Measurements from ENCODE around the gene CYP4F11. TPM values are rescaled to one million over a fixed set of nuclear protein-coding genes. Genes with fewer than 3 reads are reported as not detected.

CYP4F11 gene
- total RNA-seq, 1 experiment from 2014 or later, result not detected

- ChIA-PET POLR2A (no interaction called here), CTCF (no interaction called here)
- intact Hi-C loops (cut with micrococcal nuclease; ENCODE audit: unreplicated experiment), result no loop called here
- H3K36me3 ChIP-seq (ENCODE audit: control insufficient read depth, insufficient read depth, low read length), result no peaks in the 10 kb centered on the region
- H3K9me3 Mint-ChIP-seq (ENCODE audit: unreplicated experiment), result no peaks in the 10 kb centered on the region
- no peak for TF ChIP-seq CTCF (IDR thresholded peaks at IDR 0.05; ENCODE audit: insufficient read depth in 1 of 2, low read depth in 1 of 2, low read length in 1 of 2, severe bottlenecking in 1 of 2, unreplicated experiment in 1 of 2)
- no TSS peak for BruUV-seq (replicated peaks)
- H3K36me3 Mint-ChIP-seq (ENCODE audit: insufficient read depth, unreplicated experiment), result no peaks in the 10 kb centered on the region
- no peak overlapping the region for H3K27ac Mint-ChIP-seq (ENCODE audit: unreplicated experiment)
- H3K4me1 Mint-ChIP-seq (ENCODE audit: low read depth, unreplicated experiment), result no peaks in the 10 kb centered on the region
- H3K4me1 ChIP-seq, result no peaks in the 10 kb centered on the region
- no peak overlapping the region for H3K4me3 Mint-ChIP-seq (ENCODE audit: unreplicated experiment)
- H3K4me3 ChIP-seq (ENCODE audit: low read depth, low read length), result no peak overlapping the region
- no peaks in the 10 kb centered on the region for H3K27me3 ChIP-seq (replicated peaks; ENCODE audit: control insufficient read depth, insufficient read depth, low read length)
- no peaks in the 10 kb centered on the region for H3K9me3 ChIP-seq
- H3K27me3 Mint-ChIP-seq (ENCODE audit: insufficient read depth, unreplicated experiment), result peaks cover 4% of the 10 kb centered on the region
- no peak for DNase-seq
Measured at GRCh38 chr19:15866636-15867035, 67.7 kb downstream of the CYP4F11 start.

- no peaks in the 10 kb centered on the region for H3K36me3 ChIP-seq (ENCODE audit: control insufficient read depth, insufficient read depth, low read length)
- Mint-ChIP-seq H3K36me3 (ENCODE audit: insufficient read depth, unreplicated experiment) (no peaks in the 10 kb centered on the region), H3K27me3 (ENCODE audit: insufficient read depth, unreplicated experiment) (peaks cover 4% of the 10 kb centered on the region), H3K9me3 (ENCODE audit: unreplicated experiment) (no peaks in the 10 kb centered on the region), H3K4me3 (ENCODE audit: unreplicated experiment) (no peak overlapping the region), H3K27ac (ENCODE audit: unreplicated experiment) (no peak overlapping the region), H3K4me1 (ENCODE audit: low read depth, unreplicated experiment) (no peaks in the 10 kb centered on the region)
- no peak overlapping the region for H3K4me3 ChIP-seq (ENCODE audit: low read depth, low read length)
- no TSS peak for BruUV-seq (replicated peaks)
- no peaks in the 10 kb centered on the region for H3K4me1 ChIP-seq
- ChIA-PET POLR2A (no interaction called here), CTCF (no interaction called here)
- no peak for DNase-seq
- H3K9me3 ChIP-seq, result no peaks in the 10 kb centered on the region
- no peak for TF ChIP-seq CTCF (IDR thresholded peaks at IDR 0.05; ENCODE audit: insufficient read depth in 1 of 2, low read depth in 1 of 2, low read length in 1 of 2, severe bottlenecking in 1 of 2, unreplicated experiment in 1 of 2)
- H3K27me3 ChIP-seq (replicated peaks; ENCODE audit: control insufficient read depth, insufficient read depth, low read length), result no peaks in the 10 kb centered on the region
- intact Hi-C loops (cut with micrococcal nuclease; ENCODE audit: unreplicated experiment), result no loop called here
Measured at GRCh38 chr19:15864824-15865223, 69.5 kb downstream of the CYP4F11 start.

GRCh38 chr19:15863272-15863671 lies 71.1 kb downstream of the CYP4F11 start:
- Histone ChIP-seq H3K36me3 (ENCODE audit: control insufficient read depth, insufficient read depth, low read length) (no peaks in the 10 kb centered on the region), H3K4me3 (ENCODE audit: low read depth, low read length) (no peak overlapping the region), H3K4me1 (no peaks in the 10 kb centered on the region), H3K9me3 (no peaks in the 10 kb centered on the region), H3K27me3 (replicated peaks; ENCODE audit: control insufficient read depth, insufficient read depth, low read length) (no peaks in the 10 kb centered on the region)
- H3K36me3 Mint-ChIP-seq (ENCODE audit: insufficient read depth, unreplicated experiment), result no peaks in the 10 kb centered on the region
- no peak overlapping the region for H3K27ac Mint-ChIP-seq (ENCODE audit: unreplicated experiment)
- no peak for DNase-seq
- no TSS peak for BruUV-seq (replicated peaks)
- ChIA-PET CTCF (no interaction called here), POLR2A (no interaction called here)
- H3K9me3 Mint-ChIP-seq (ENCODE audit: unreplicated experiment), result no peaks in the 10 kb centered on the region
- TF ChIP-seq CTCF (IDR thresholded peaks at IDR 0.05; ENCODE audit: insufficient read depth in 1 of 2, low read depth in 1 of 2, low read length in 1 of 2, severe bottlenecking in 1 of 2, unreplicated experiment in 1 of 2), result no peak
- H3K27me3 Mint-ChIP-seq (ENCODE audit: insufficient read depth, unreplicated experiment), result peaks cover 3% of the 10 kb centered on the region
- no peaks in the 10 kb centered on the region for H3K4me1 Mint-ChIP-seq (ENCODE audit: low read depth, unreplicated experiment)
- no peak overlapping the region for H3K4me3 Mint-ChIP-seq (ENCODE audit: unreplicated experiment)
- intact Hi-C loops (cut with micrococcal nuclease; ENCODE audit: unreplicated experiment), result no loop called here

Data from Caco-2 (cell line).